ENCODE measurements around the gene FHAD1. TPM values are rescaled to one million over a fixed set of nuclear protein-coding genes. Genes with fewer than 3 reads are reported as not detected.

The FHAD1 gene
- total and polyA plus RNA-seq, 2 of the 13 experiments (the other 11 are each of a cell fraction or from before 2014, with no cell fraction given), result not detected

GRCh38 chr1:15197591-15198447, 49.2 kb upstream of the FHAD1 start (continued):
- no peak for TF ChIP-seq GTF2F1 (IDR thresholded peaks at IDR 0.05; ENCODE audit: low read length)
- no peak for TF ChIP-seq ZNF546 (CRISPR knock-in tag; conservative IDR thresholded peaks at IDR 0.05)
- no peak for TF ChIP-seq SP1 (IDR thresholded peaks at IDR 0.05)
- TF ChIP-seq SP1 (CRISPR knock-in tag; IDR thresholded peaks at IDR 0.05), result no peak
- 0 out of 2 replicates have a peak, but pooled peaks have one; percentile 21 for TF ChIP-seq KMT2A (CRISPR knock-in tag; IDR thresholded peaks at IDR 0.05)
- 0 out of 2 replicates have a peak, but pooled peaks have one; percentile 27 for TF ChIP-seq HDAC2 (CRISPR knock-in tag; IDR thresholded peaks at IDR 0.05)
- no peak for TF ChIP-seq KDM6A (CRISPR knock-in tag; IDR thresholded peaks at IDR 0.05; ENCODE audit: low read depth)
- TF ChIP-seq MXD4 (CRISPR knock-in tag; IDR thresholded peaks at IDR 0.05), result no peak
- no peak for TF ChIP-seq ZNF841 (CRISPR knock-in tag; IDR thresholded peaks at IDR 0.05; ENCODE audit: borderline replicate concordance)
- TF ChIP-seq, protein P1, sequence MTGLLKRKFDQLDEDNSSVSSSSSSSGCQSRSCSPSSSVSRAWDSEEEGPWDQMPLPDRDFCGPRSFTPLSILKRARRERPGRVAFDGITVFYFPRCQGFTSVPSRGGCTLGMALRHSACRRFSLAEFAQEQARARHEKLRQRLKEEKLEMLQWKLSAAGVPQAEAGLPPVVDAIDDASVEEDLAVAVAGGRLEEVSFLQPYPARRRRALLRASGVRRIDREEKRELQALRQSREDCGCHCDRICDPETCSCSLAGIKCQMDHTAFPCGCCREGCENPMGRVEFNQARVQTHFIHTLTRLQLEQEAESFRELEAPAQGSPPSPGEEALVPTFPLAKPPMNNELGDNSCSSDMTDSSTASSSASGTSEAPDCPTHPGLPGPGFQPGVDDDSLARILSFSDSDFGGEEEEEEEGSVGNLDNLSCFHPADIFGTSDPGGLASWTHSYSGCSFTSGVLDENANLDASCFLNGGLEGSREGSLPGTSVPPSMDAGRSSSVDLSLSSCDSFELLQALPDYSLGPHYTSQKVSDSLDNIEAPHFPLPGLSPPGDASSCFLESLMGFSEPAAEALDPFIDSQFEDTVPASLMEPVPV (CRISPR knock-in tag; IDR thresholded peaks at IDR 0.05), result no peak
- no peak for TF ChIP-seq IKZF4 (CRISPR knock-in tag; IDR thresholded peaks at IDR 0.05; ENCODE audit: borderline replicate concordance, low read depth, not compliant biosample characterization)
- no peak for TF ChIP-seq TBX2 (CRISPR knock-in tag; IDR thresholded peaks at IDR 0.05; ENCODE audit: borderline replicate concordance)
- no peak for TF ChIP-seq ZNF468 (CRISPR knock-in tag; IDR thresholded peaks at IDR 0.05)
- TF ChIP-seq SP140L (CRISPR knock-in tag; IDR thresholded peaks at IDR 0.05; ENCODE audit: borderline replicate concordance), result no peak
- no peak for TF ChIP-seq CBX1 (IDR thresholded peaks at IDR 0.05; ENCODE audit: low read depth)
- TF ChIP-seq BCL6 (CRISPR knock-in tag; IDR thresholded peaks at IDR 0.05), result no peak
- no peak for TF ChIP-seq RARG (CRISPR knock-in tag; IDR thresholded peaks at IDR 0.05; ENCODE audit: low read depth)
- no peak for TF ChIP-seq FOXP1 (IDR thresholded peaks at IDR 0.05)
- TF ChIP-seq FOXP1 (CRISPR knock-in tag; IDR thresholded peaks at IDR 0.05), result no peak
- TF ChIP-seq ZMYM2 (CRISPR knock-in tag; IDR thresholded peaks at IDR 0.05), result no peak
- no peak for TF ChIP-seq MTA1 (CRISPR knock-in tag; IDR thresholded peaks at IDR 0.05; ENCODE audit: borderline replicate concordance)
- TF ChIP-seq, protein P2, sequence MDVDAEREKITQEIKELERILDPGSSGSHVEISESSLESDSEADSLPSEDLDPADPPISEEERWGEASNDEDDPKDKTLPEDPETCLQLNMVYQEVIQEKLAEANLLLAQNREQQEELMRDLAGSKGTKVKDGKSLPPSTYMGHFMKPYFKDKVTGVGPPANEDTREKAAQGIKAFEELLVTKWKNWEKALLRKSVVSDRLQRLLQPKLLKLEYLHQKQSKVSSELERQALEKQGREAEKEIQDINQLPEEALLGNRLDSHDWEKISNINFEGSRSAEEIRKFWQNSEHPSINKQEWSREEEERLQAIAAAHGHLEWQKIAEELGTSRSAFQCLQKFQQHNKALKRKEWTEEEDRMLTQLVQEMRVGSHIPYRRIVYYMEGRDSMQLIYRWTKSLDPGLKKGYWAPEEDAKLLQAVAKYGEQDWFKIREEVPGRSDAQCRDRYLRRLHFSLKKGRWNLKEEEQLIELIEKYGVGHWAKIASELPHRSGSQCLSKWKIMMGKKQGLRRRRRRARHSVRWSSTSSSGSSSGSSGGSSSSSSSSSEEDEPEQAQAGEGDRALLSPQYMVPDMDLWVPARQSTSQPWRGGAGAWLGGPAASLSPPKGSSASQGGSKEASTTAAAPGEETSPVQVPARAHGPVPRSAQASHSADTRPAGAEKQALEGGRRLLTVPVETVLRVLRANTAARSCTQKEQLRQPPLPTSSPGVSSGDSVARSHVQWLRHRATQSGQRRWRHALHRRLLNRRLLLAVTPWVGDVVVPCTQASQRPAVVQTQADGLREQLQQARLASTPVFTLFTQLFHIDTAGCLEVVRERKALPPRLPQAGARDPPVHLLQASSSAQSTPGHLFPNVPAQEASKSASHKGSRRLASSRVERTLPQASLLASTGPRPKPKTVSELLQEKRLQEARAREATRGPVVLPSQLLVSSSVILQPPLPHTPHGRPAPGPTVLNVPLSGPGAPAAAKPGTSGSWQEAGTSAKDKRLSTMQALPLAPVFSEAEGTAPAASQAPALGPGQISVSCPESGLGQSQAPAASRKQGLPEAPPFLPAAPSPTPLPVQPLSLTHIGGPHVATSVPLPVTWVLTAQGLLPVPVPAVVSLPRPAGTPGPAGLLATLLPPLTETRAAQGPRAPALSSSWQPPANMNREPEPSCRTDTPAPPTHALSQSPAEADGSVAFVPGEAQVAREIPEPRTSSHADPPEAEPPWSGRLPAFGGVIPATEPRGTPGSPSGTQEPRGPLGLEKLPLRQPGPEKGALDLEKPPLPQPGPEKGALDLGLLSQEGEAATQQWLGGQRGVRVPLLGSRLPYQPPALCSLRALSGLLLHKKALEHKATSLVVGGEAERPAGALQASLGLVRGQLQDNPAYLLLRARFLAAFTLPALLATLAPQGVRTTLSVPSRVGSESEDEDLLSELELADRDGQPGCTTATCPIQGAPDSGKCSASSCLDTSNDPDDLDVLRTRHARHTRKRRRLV (CRISPR knock-in tag; IDR thresholded peaks at IDR 0.05), result no peak
- no peak for TF ChIP-seq MAFF (IDR thresholded peaks at IDR 0.05; ENCODE audit: low read depth, low read length)
- TF ChIP-seq ZNF781 (CRISPR knock-in tag; IDR thresholded peaks at IDR 0.05; ENCODE audit: borderline replicate concordance, not compliant biosample characterization), result no peak
- TF ChIP-seq BORCS8-MEF2B (CRISPR knock-in tag; IDR thresholded peaks at IDR 0.05), result no peak
- no peak for TF ChIP-seq GATA4 (IDR thresholded peaks at IDR 0.05; ENCODE audit: borderline replicate concordance, low read depth)

Measured in HepG2 (cell line).